Smooth muscle cell (in vitro differentiated cells): ENCODE data around the gene SHTN1. TPM values are rescaled to one million over a fixed set of nuclear protein-coding genes. Genes with fewer than 3 reads are reported as not detected.

Experiments used
- DNase-seq: peaks from one replicate; lab custom pipeline; 2025; ENCODE audit not compliant: unreplicated experiment; lab: John Stamatoyannopoulos, UW
- H2AFZ ChIP-seq: fragments of 200-600 bp; sonication (generic); 2 replicates; pipeline ENCODE4 v1.6.0; 2016; ENCODE audit warnings: antibody characterized with exemption, low read depth, mild to moderate bottlenecking
- H3F3A ChIP-seq: fragments of 200-600 bp; sonication (generic); 2 replicates; pipeline ENCODE4 v1.6.0; 2017; ENCODE audit warnings: antibody characterized with exemption, low read depth
- H3K27ac ChIP-seq: fragments of 200-600 bp; sonication (generic); 2 replicates; pipeline ENCODE4 v1.5.1; 2016; ENCODE audit warnings: low read depth, mild to moderate bottlenecking
- H3K27me3 ChIP-seq: fragments of 200-600 bp; sonication (generic); 2 replicates; pipeline ENCODE4 v1.6.1; 2016; ENCODE audit warnings: low read depth, mild to moderate bottlenecking
- H3K36me3 ChIP-seq: fragments of 200-600 bp; sonication (generic); 2 replicates; pipeline ENCODE4 v1.5.1; 2016; ENCODE audit warnings: low read depth
- H3K4me1 ChIP-seq: fragments of 200-600 bp; sonication (generic); 2 replicates; pipeline ENCODE4 v1.5.1; 2016; ENCODE audit warnings: low read depth
- H3K4me2 ChIP-seq: fragments of 200-600 bp; sonication (generic); 2 replicates; pipeline ENCODE4 v1.6.0; 2016; ENCODE audit warnings: mild to moderate bottlenecking
- H3K4me3 ChIP-seq: fragments of 200-600 bp; sonication (generic); 2 replicates; pipeline ENCODE4 v1.5.1; 2016; ENCODE audit warnings: mild to moderate bottlenecking
- H3K79me2 ChIP-seq: fragments of 200-600 bp; sonication (generic); 2 replicates; pipeline ENCODE4 v1.6.0; 2016; ENCODE audit warnings: low read depth, mild to moderate bottlenecking
- H3K9ac ChIP-seq: fragments of 200-600 bp; sonication (generic); 2 replicates; pipeline ENCODE4 v1.6.0; 2016; ENCODE audit warnings: low read depth
- H3K9me3 ChIP-seq: fragments of 200-600 bp; sonication (generic); replicated peaks from 2 replicates; pipeline ENCODE4 v1.5.1; 2016; ENCODE audit warnings: low read depth
- H4K20me1 ChIP-seq: fragments of 200-600 bp; sonication (generic); 2 replicates; pipeline ENCODE4 v1.6.0; 2016; ENCODE audit warnings: low read depth
- WGBS: methylation state at CpG from one replicate; pipeline ENCODE4 v1.1.7; 2016; ENCODE audit warnings: low lambda C conversion rate; 5-methylcytosine and 5-hydroxymethylcytosine counted together
- polyA plus RNA-seq: library from polyadenylated mRNA; unstranded; fragments of >200 nt; fragmentation: Nextera tagmentation; extraction: Ambion mirVana; gene quantifications from 2 replicates; pipeline ENCODE4 v1.2.1, GENCODE V29; 2016
- total RNA-seq: library from RNA; depleted of rRNA; stranded (reverse); fragments of >200 nt; gene quantifications from 2 replicates; pipeline ENCODE4 v1.2.3, GENCODE V29; 2014
- TF ChIP-seq, protein P1 (sequence below): fragments of 200-600 bp; sonication (generic); IDR thresholded peaks from 2 replicates; pipeline ENCODE4 v1.5.1; 2017; ENCODE audit warnings: borderline replicate concordance, mild to moderate bottlenecking, antibody characterized with exemption; ENCODE audit not compliant: insufficient read depth, poor library complexity, severe bottlenecking

SHTN1 gene
- total and polyA plus RNA-seq, 2 experiments from 2014 or later = 1.3 to 39.2 TPM

- Histone ChIP-seq H3K27me3 (peaks cover 2% of the 10 kb centered on the region), H3K9me3 (no peaks in the 10 kb centered on the region), H3K4me1 (no peaks in the 10 kb centered on the region), H2AFZ (no peak overlapping the region), H3F3A (no peaks in the 10 kb centered on the region), H3K4me2 (no peak overlapping the region), H4K20me1 (no peaks in the 10 kb centered on the region), H3K27ac (no peak overlapping the region), H3K36me3 (no peaks in the 10 kb centered on the region), H3K9ac (no peak overlapping the region), H3K4me3 (no peak overlapping the region), H3K79me2 (no peaks in the 10 kb centered on the region)
- DNase-seq = no peak
- WGBS = 83% methylated on average over 4 of the region's 4 CpGs
- TF ChIP-seq, protein P1, sequence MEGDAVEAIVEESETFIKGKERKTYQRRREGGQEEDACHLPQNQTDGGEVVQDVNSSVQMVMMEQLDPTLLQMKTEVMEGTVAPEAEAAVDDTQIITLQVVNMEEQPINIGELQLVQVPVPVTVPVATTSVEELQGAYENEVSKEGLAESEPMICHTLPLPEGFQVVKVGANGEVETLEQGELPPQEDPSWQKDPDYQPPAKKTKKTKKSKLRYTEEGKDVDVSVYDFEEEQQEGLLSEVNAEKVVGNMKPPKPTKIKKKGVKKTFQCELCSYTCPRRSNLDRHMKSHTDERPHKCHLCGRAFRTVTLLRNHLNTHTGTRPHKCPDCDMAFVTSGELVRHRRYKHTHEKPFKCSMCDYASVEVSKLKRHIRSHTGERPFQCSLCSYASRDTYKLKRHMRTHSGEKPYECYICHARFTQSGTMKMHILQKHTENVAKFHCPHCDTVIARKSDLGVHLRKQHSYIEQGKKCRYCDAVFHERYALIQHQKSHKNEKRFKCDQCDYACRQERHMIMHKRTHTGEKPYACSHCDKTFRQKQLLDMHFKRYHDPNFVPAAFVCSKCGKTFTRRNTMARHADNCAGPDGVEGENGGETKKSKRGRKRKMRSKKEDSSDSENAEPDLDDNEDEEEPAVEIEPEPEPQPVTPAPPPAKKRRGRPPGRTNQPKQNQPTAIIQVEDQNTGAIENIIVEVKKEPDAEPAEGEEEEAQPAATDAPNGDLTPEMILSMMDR = no peak
Observed at GRCh38 chr10:116868722-116869121, 136.3 kb downstream of the SHTN1 start.

- Histone ChIP-seq H3K4me2 (no peak overlapping the region), H3K27ac (no peak overlapping the region), H3K4me1 (no peaks in the 10 kb centered on the region)
Observed at GRCh38 chr10:116868198-116868676, 136.8 kb downstream of the SHTN1 start.

GRCh38 chr10:116866987-116867595 lies 137.9 kb downstream of the SHTN1 start:
- Histone ChIP-seq H4K20me1 (no peaks in the 10 kb centered on the region), H3K27ac (no peak overlapping the region), H3K79me2 (no peaks in the 10 kb centered on the region), H3K9me3 (no peaks in the 10 kb centered on the region), H3K4me1 (no peaks in the 10 kb centered on the region), H3K36me3 (no peaks in the 10 kb centered on the region), H3K9ac (no peak overlapping the region), H3F3A (no peaks in the 10 kb centered on the region), H3K27me3 (no peaks in the 10 kb centered on the region), H3K4me2 (no peak overlapping the region), H2AFZ (no peak overlapping the region), H3K4me3 (no peak overlapping the region)
- DNase-seq = no peak
- TF ChIP-seq, protein P1 = no peak
- 86% methylated on average over 6 of the region's 6 CpGs for WGBS

More at GRCh38 chr10:116868198-116868676, 136.8 kb downstream of the SHTN1 start:
- no peak overlapping the region for H2AFZ ChIP-seq
- no peaks in the 10 kb centered on the region for H3F3A ChIP-seq
- no peaks in the 10 kb centered on the region for H4K20me1 ChIP-seq
- WGBS = 69% methylated on average over 4 of the region's 4 CpGs
- no peaks in the 10 kb centered on the region for H3K36me3 ChIP-seq
- no peak overlapping the region for H3K9ac ChIP-seq
- DNase-seq = no peak
- no peaks in the 10 kb centered on the region for H3K79me2 ChIP-seq
- H3K4me3 ChIP-seq = no peak overlapping the region
- no peaks in the 10 kb centered on the region for H3K27me3 ChIP-seq
- H3K9me3 ChIP-seq = no peaks in the 10 kb centered on the region
- TF ChIP-seq, protein P1 = no peak

GRCh38 chr10:116866066-116866465 lies 138.9 kb downstream of the SHTN1 start:
- no peaks in the 10 kb centered on the region for H3K4me1 ChIP-seq
- no peaks in the 10 kb centered on the region for H3K36me3 ChIP-seq
- H3K9ac ChIP-seq = no peak overlapping the region
- H3F3A ChIP-seq = no peaks in the 10 kb centered on the region
- no peak overlapping the region for H3K4me2 ChIP-seq
- no peak overlapping the region for H3K27ac ChIP-seq
- no peaks in the 10 kb centered on the region for H4K20me1 ChIP-seq
- H3K9me3 ChIP-seq = no peaks in the 10 kb centered on the region
- H3K4me3 ChIP-seq = no peak overlapping the region
- no peaks in the 10 kb centered on the region for H3K79me2 ChIP-seq
- TF ChIP-seq, protein P1 = no peak
- WGBS = 75% methylated on average over 2 of the region's 2 CpGs
- no peak overlapping the region for H2AFZ ChIP-seq
- no peaks in the 10 kb centered on the region for H3K27me3 ChIP-seq
- no peak for DNase-seq
